GM12873 (cell line): ENCODE measurements around the gene NCBP1.

Experiments
- TF ChIP-seq, protein P1 (sequence below): IDR thresholded peaks from 2 replicates; pipeline ENCODE4 v1.5.1; 2012; ENCODE audit warnings: low read depth, mild to moderate bottlenecking, moderate library complexity, low read length, control low read depth; ENCODE audit not compliant: insufficient read depth; ENCODE audit errors: missing control alignments

Gene NCBP1

DNA sequence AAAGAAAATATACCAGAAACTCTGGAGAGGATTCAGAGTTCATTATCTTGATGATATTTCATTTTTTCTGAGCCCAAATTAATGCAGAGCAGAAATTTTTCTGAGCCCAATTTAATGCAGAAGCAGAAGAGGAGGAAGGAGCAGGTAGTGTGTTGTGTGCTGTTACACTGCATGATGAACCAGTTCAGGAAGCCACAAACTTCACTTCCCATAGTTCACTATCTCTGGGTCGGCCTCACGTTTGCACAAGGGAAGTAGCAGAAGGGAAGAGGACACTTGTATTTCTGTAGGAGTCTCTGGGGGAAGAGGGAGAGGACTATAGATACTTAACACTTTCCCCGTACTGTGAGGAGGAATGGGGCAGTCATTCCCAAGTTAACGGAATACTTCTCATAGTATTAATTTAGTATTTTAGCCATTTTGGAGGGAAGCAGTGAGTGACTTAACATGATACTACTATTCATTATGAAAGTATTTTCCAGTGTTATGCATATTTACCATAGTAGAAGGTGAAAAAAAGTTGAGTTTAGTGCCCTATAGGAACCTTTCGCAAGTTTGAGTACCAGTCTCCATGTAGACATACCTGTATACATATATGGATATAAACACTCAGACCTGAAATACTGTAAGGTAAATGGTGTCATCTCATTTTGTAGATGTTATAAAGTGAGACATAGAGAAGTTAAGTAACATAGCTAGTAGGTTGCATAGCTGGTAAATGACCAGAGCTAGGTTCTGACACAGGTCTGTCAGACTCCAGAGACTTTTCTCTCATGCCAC is 33.5 kb downstream of the NCBP1 start:
- TF ChIP-seq, protein P1, sequence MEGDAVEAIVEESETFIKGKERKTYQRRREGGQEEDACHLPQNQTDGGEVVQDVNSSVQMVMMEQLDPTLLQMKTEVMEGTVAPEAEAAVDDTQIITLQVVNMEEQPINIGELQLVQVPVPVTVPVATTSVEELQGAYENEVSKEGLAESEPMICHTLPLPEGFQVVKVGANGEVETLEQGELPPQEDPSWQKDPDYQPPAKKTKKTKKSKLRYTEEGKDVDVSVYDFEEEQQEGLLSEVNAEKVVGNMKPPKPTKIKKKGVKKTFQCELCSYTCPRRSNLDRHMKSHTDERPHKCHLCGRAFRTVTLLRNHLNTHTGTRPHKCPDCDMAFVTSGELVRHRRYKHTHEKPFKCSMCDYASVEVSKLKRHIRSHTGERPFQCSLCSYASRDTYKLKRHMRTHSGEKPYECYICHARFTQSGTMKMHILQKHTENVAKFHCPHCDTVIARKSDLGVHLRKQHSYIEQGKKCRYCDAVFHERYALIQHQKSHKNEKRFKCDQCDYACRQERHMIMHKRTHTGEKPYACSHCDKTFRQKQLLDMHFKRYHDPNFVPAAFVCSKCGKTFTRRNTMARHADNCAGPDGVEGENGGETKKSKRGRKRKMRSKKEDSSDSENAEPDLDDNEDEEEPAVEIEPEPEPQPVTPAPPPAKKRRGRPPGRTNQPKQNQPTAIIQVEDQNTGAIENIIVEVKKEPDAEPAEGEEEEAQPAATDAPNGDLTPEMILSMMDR, result no peak

DNA sequence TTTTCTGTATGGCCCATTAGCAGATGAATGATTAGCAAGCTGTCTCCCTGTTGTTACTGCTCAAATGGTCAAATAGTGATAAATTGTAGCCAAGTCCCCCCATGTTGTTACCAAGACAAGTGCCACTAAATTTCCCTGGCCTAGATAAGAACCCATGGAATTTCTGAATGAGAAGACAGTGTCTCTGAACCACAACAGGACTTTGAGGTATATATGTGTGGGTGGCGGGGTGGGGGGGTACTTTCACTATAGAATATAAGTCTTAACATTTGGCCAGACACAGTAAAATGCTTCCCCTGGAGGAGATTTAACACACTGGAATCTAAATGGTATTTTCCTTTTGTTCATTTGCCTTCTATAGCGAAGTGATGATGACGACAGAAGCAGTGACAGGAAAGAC is 34.9 kb downstream of the NCBP1 start:
- TF ChIP-seq, protein P1, result no peak

DNA sequence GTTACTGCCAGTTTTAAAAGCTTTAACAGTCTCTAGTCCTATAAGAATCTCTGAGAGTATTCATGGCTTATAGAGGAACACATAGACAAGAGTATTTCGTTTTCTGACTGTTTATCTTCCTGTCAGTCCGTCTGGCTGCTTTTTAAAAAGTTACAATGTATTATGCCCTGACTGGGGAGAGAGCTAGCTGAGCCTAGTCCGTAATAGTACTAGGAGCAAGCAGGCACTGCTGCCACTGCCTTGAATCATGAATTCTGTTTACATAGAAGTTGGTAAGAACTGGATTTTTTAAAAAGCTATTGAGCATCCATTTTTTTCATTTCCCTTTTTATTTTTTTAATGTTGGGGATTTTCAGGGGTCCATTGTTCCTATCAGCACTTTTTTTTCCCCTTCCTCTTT is 37.0 kb downstream of the NCBP1 start:
- TF ChIP-seq, protein P1, result no peak

DNA sequence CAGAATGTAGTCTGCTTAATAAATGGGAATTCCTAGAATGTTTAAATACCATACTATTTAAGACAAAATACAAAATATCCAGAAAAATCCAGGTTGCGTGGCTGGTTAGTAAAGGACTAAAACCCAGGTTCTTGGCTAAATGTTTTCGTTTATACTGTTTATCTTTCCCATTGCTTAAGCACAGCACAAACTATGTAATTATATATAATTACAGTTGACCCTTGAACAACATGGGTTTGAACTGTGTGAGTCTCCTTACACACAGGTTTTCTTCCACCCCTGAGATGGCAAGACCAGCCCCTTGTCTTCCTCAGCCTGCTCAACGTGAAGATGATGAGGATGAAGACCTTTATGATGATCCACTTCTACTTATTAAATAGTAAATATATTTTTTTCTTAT is 38.8 kb downstream of the NCBP1 start:
- TF ChIP-seq, protein P1, result no peak

DNA sequence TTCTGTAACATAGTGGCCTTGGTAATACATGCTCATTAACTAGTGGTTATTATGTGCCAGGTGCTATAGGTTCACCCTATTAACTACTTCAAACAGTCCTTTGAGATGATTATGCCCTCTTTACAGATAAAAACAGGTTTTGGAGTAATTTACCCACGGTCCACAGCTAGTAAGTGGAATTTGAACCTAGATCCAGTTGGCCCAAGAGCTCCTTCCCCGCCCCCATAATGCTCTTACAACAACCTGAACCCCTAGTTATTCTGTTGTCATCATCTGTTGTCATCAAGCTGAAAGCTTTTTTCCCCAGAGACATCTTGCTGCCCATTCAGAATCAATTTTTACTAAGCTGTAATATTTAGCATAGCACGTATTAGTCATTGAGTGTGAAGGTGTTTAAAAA is 40.3 kb downstream of the NCBP1 start:
- TF ChIP-seq, protein P1, result no peak

DNA sequence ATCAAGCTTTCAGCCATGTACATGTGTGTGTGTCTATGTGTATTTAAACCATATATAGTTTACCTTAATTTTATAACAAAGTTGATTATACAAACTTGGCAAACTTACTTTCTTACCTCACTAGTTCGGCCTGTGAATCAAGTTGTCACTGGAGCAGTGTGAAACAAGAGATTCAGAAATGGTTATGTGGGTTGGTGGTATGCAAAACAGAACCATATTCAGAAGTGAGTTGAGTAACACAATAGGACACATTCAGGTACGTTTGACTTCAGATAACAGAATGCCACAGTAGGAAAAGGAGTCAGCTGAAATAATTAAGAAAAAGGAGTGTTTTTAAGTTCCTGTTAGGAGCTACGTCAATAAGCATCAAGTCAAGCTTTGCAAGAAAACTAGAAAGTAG is 42.0 kb downstream of the NCBP1 start:
- TF ChIP-seq, protein P1, result no peak

DNA sequence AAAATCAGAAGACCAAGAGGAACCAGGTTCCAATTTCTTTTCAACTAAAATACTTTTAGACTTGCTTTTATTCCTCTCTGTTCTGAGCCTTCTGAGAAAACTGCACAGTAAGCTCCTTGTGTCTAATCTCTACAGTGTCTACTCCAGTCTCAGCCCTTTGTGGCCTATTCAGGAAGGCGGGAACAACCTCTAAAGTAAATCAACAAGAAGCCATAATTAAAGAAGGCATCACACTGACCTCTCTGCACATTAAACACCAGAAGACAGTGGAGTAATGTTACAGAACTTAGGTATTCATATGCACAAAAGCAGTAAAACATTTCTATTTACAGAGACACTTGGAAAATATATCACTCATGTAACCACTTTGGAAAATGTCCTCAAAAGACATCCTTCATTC is 48.6 kb downstream of the NCBP1 start:
- TF ChIP-seq, protein P1, result no peak
